ENCODE data around the gene EYS.
"Not testable (repeated sequence)": the region's sequence is repeated elsewhere in the genome, so short reads cannot be mapped to it uniquely, and the experiment has no call there.

The EYS gene

GRCh38 chr6:65350530-65350929 is 356.5 kb downstream of the EYS start:
- H3K27me3 ChIP-seq (ENCODE audit: control insufficient read depth, insufficient read depth, low read length): no peaks in the 10 kb centered on the region
- H3K9me3 ChIP-seq (ENCODE audit: control insufficient read depth, insufficient read depth, low read depth, low read length): no peaks in the 10 kb centered on the region

GRCh38 chr6:65302655-65303054 is 404.4 kb downstream of the EYS start:
- H3K27ac ChIP-seq (ENCODE audit: low read depth, low read length); H3K9ac ChIP-seq (ENCODE audit: low read length); H3K9me3 ChIP-seq (ENCODE audit: control insufficient read depth, insufficient read depth, low read depth, low read length); H3K4me3 ChIP-seq (ENCODE audit: low read depth, low read length); H3K27me3 ChIP-seq (ENCODE audit: control insufficient read depth, insufficient read depth, low read length); H3K36me3 ChIP-seq (ENCODE audit: control insufficient read depth, insufficient read depth, low read length); H3K4me1 ChIP-seq (ENCODE audit: control insufficient read depth, insufficient read depth, low read length): not testable (repeated sequence)

More at GRCh38 chr6:65350530-65350929, 356.5 kb downstream of the EYS start:
- H3K9ac ChIP-seq (ENCODE audit: low read length): no peak overlapping the region
- H3K4me3 ChIP-seq (ENCODE audit: low read depth, low read length): no peak overlapping the region
- H3K36me3 ChIP-seq (ENCODE audit: control insufficient read depth, insufficient read depth, low read length): no peaks in the 10 kb centered on the region
- H3K27ac ChIP-seq (ENCODE audit: low read depth, low read length): no peak overlapping the region
- no peaks in the 10 kb centered on the region for H3K4me1 ChIP-seq (ENCODE audit: control insufficient read depth, insufficient read depth, low read length)

DNA sequence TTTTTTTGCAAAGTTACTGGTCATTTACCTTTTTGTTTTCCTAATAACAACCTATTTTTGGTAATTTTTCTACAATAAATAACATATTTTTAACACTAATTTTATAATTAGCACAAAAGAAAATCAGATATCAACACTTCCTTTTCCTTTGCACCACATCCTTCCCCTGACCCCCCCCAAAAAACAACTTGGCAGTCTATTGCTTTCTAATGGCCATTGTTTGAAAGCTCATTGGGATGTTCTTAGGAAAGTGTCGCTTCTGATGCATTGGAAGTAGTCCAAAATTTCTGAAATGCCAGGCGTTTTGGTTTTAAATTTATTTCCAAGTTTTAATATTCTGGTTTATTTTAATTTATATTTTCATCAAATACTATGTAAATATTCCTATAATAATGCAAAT is 407.8 kb downstream of the EYS start:
- H3K36me3 ChIP-seq (ENCODE audit: control insufficient read depth, insufficient read depth, low read length): no peaks in the 10 kb centered on the region
- no peaks in the 10 kb centered on the region for H3K4me1 ChIP-seq (ENCODE audit: control insufficient read depth, insufficient read depth, low read length)
- H3K27ac ChIP-seq (ENCODE audit: low read depth, low read length): no peak overlapping the region
- H3K9me3 ChIP-seq (ENCODE audit: control insufficient read depth, insufficient read depth, low read depth, low read length): no peaks in the 10 kb centered on the region
- H3K4me3 ChIP-seq (ENCODE audit: low read depth, low read length): no peak overlapping the region
- no peak overlapping the region for H3K9ac ChIP-seq (ENCODE audit: low read length)
- H3K27me3 ChIP-seq (ENCODE audit: control insufficient read depth, insufficient read depth, low read length): no peaks in the 10 kb centered on the region

DNA sequence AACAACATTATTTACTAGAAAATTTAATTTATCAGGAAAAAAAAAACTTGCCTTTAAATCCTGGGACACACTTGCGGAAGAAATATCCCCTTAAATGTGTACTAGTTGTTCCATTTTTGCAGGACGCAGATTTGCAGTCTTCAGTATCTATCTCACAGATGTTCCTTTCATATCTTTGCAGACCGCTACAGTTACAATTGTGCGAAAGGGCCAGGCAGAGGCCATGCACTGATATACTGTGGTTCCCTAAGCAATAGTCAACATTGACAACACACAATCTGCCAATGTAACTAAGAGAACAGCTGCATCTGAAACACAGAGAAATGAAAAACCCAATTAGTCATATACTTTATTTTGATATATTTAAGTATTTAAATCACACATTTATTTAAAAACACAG is 411.2 kb downstream of the EYS start:
- no peak overlapping the region for H3K27ac ChIP-seq (ENCODE audit: low read depth, low read length)
- H3K4me1 ChIP-seq (ENCODE audit: control insufficient read depth, insufficient read depth, low read length): no peaks in the 10 kb centered on the region
- no peaks in the 10 kb centered on the region for H3K36me3 ChIP-seq (ENCODE audit: control insufficient read depth, insufficient read depth, low read length)
- no peak overlapping the region for H3K9ac ChIP-seq (ENCODE audit: low read length)
- no peaks in the 10 kb centered on the region for H3K9me3 ChIP-seq (ENCODE audit: control insufficient read depth, insufficient read depth, low read depth, low read length)
- no peak overlapping the region for H3K4me3 ChIP-seq (ENCODE audit: low read depth, low read length)
- H3K27me3 ChIP-seq (ENCODE audit: control insufficient read depth, insufficient read depth, low read length): no peaks in the 10 kb centered on the region

- H3K27ac ChIP-seq (ENCODE audit: low read depth, low read length): no peak overlapping the region
- no peaks in the 10 kb centered on the region for H3K36me3 ChIP-seq (ENCODE audit: control insufficient read depth, insufficient read depth, low read length)
- H3K4me3 ChIP-seq (ENCODE audit: low read depth, low read length): no peak overlapping the region
- H3K9me3 ChIP-seq (ENCODE audit: control insufficient read depth, insufficient read depth, low read depth, low read length): no peaks in the 10 kb centered on the region
- no peaks in the 10 kb centered on the region for H3K27me3 ChIP-seq (ENCODE audit: control insufficient read depth, insufficient read depth, low read length)
- H3K4me1 ChIP-seq (ENCODE audit: control insufficient read depth, insufficient read depth, low read length): no peaks in the 10 kb centered on the region
- no peak overlapping the region for H3K9ac ChIP-seq (ENCODE audit: low read length)
Measured at GRCh38 chr6:65289491-65289890, 417.5 kb downstream of the EYS start.

DNA sequence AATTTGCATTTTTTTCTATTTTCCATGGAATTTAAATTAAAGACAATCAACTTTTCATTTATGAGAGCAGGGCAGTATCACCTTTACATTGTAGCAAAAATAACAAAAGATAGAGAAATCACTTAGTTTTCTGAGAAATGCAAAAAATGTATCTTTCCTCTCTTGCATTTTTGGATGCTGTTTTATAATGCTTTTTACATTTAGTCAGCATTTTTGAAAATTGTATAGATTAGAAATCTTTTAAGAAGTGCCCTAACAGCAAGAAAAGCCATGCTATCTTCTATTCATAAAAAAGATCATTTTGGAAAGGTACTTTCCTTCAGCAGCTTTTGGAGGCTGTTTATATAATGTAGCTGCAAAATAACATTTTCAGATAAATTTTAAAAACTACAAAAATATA is 421.8 kb downstream of the EYS start:
- Histone ChIP-seq H3K27me3 (ENCODE audit: control insufficient read depth, insufficient read depth, low read length) (no peaks in the 10 kb centered on the region), H3K27ac (ENCODE audit: low read depth, low read length) (no peak overlapping the region), H3K4me1 (ENCODE audit: control insufficient read depth, insufficient read depth, low read length) (no peaks in the 10 kb centered on the region), H3K36me3 (ENCODE audit: control insufficient read depth, insufficient read depth, low read length) (no peaks in the 10 kb centered on the region), H3K9me3 (ENCODE audit: control insufficient read depth, insufficient read depth, low read depth, low read length) (no peaks in the 10 kb centered on the region), H3K4me3 (ENCODE audit: low read depth, low read length) (no peak overlapping the region), H3K9ac (ENCODE audit: low read length) (no peak overlapping the region)

- Histone ChIP-seq H3K9ac (ENCODE audit: low read length) (no peak overlapping the region), H3K36me3 (ENCODE audit: control insufficient read depth, insufficient read depth, low read length) (no peaks in the 10 kb centered on the region), H3K9me3 (ENCODE audit: control insufficient read depth, insufficient read depth, low read depth, low read length) (no peaks in the 10 kb centered on the region), H3K27me3 (ENCODE audit: control insufficient read depth, insufficient read depth, low read length) (no peaks in the 10 kb centered on the region), H3K4me3 (ENCODE audit: low read depth, low read length) (no peak overlapping the region), H3K4me1 (ENCODE audit: control insufficient read depth, insufficient read depth, low read length) (no peaks in the 10 kb centered on the region), H3K27ac (ENCODE audit: low read depth, low read length) (no peak overlapping the region)
Measured at GRCh38 chr6:65280060-65280459, 427.0 kb downstream of the EYS start.

GRCh38 chr6:65262241-65262640 is 444.8 kb downstream of the EYS start:
- H3K9me3 ChIP-seq (ENCODE audit: control insufficient read depth, insufficient read depth, low read depth, low read length): no peaks in the 10 kb centered on the region
- H3K9ac ChIP-seq (ENCODE audit: low read length): no peak overlapping the region

DNA sequence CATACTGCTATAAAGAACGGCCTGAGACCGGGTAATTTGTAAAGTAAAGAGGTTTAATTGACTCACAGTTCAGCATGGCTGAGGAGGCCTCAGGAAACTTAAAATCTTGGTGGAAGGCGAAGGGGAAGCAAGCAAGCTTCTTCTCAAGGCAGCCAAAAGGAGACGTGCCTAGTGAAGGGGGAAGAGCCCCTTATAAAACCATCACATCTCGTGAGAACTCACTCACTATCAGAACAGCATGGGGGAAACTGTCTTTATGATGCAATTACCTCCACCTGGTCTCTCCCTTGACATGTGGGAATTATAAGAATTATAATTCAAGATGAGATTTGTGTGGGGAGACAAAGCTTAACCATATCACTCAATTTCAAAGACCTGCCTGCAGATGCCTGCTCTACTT is 447.0 kb downstream of the EYS start:
- no peak overlapping the region for H3K9ac ChIP-seq (ENCODE audit: low read length)
- no peaks in the 10 kb centered on the region for H3K36me3 ChIP-seq (ENCODE audit: control insufficient read depth, insufficient read depth, low read length)
- H3K27ac ChIP-seq (ENCODE audit: low read depth, low read length): no peak overlapping the region
- H3K27me3 ChIP-seq (ENCODE audit: control insufficient read depth, insufficient read depth, low read length): no peaks in the 10 kb centered on the region
- no peaks in the 10 kb centered on the region for H3K9me3 ChIP-seq (ENCODE audit: control insufficient read depth, insufficient read depth, low read depth, low read length)
- no peak overlapping the region for H3K4me3 ChIP-seq (ENCODE audit: low read depth, low read length)
- peaks cover 12% of the 10 kb centered on the region for H3K4me1 ChIP-seq (ENCODE audit: control insufficient read depth, insufficient read depth, low read length)

More at GRCh38 chr6:65262241-65262640, 444.8 kb downstream of the EYS start:
- Histone ChIP-seq H3K27ac (ENCODE audit: low read depth, low read length) (no peak overlapping the region), H3K4me1 (ENCODE audit: control insufficient read depth, insufficient read depth, low read length) (peaks cover 12% of the 10 kb centered on the region), H3K27me3 (ENCODE audit: control insufficient read depth, insufficient read depth, low read length) (no peaks in the 10 kb centered on the region), H3K36me3 (ENCODE audit: control insufficient read depth, insufficient read depth, low read length) (no peaks in the 10 kb centered on the region), H3K4me3 (ENCODE audit: low read depth, low read length) (no peak overlapping the region)

GRCh38 chr6:65259059-65259458 is 448.0 kb downstream of the EYS start:
- Histone ChIP-seq H3K36me3 (ENCODE audit: control insufficient read depth, insufficient read depth, low read length) (no peaks in the 10 kb centered on the region), H3K9me3 (ENCODE audit: control insufficient read depth, insufficient read depth, low read depth, low read length) (no peaks in the 10 kb centered on the region), H3K27me3 (ENCODE audit: control insufficient read depth, insufficient read depth, low read length) (no peaks in the 10 kb centered on the region), H3K4me1 (ENCODE audit: control insufficient read depth, insufficient read depth, low read length) (peaks cover 12% of the 10 kb centered on the region), H3K27ac (ENCODE audit: low read depth, low read length) (no peak overlapping the region), H3K4me3 (ENCODE audit: low read depth, low read length) (no peak overlapping the region), H3K9ac (ENCODE audit: low read length) (no peak overlapping the region)

GRCh38 chr6:65253041-65253440 is 454.0 kb downstream of the EYS start:
- Histone ChIP-seq H3K4me1 (ENCODE audit: control insufficient read depth, insufficient read depth, low read length) (no peaks in the 10 kb centered on the region), H3K27ac (ENCODE audit: low read depth, low read length) (no peak overlapping the region), H3K9ac (ENCODE audit: low read length) (no peak overlapping the region), H3K4me3 (ENCODE audit: low read depth, low read length) (no peak overlapping the region), H3K9me3 (ENCODE audit: control insufficient read depth, insufficient read depth, low read depth, low read length) (no peaks in the 10 kb centered on the region), H3K27me3 (ENCODE audit: control insufficient read depth, insufficient read depth, low read length) (no peaks in the 10 kb centered on the region), H3K36me3 (ENCODE audit: control insufficient read depth, insufficient read depth, low read length) (no peaks in the 10 kb centered on the region)

DNA sequence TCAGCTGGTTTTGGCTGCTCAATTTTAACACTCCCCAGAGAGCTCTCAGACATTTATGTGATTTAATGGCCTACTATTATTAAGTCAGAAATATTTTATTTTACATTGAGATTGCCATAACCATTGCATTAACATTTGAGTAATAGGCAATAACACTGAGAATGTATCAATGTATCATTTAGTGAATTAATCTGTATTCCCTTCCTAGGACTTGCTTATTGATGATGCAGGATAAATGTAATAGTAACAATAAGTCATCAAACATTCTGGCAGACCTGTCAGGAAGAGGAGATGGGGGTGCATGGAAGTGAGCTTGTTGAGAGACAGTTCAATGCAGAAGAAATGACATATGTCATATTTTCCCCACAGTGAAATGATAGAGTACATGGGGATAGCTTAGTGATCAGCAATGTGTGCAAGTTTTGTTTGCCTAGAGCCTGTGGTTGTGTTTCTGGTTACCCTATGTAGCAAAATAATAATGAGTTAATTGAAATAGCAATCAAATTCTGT is 458.9 kb downstream of the EYS start:
- no peak overlapping the region for H3K4me3 ChIP-seq (ENCODE audit: low read depth, low read length)
- no peaks in the 10 kb centered on the region for H3K27me3 ChIP-seq (ENCODE audit: control insufficient read depth, insufficient read depth, low read length)
- no peaks in the 10 kb centered on the region for H3K4me1 ChIP-seq (ENCODE audit: control insufficient read depth, insufficient read depth, low read length)
- no peaks in the 10 kb centered on the region for H3K9me3 ChIP-seq (ENCODE audit: control insufficient read depth, insufficient read depth, low read depth, low read length)
- no peak overlapping the region for H3K27ac ChIP-seq (ENCODE audit: low read depth, low read length)
- H3K9ac ChIP-seq (ENCODE audit: low read length): no peak overlapping the region
- H3K36me3 ChIP-seq (ENCODE audit: control insufficient read depth, insufficient read depth, low read length): no peaks in the 10 kb centered on the region
